Cardiac fibroblast (primary cell): ENCODE results near the gene CAMK2G.
"Not testable (repeated sequence)": the region's sequence is repeated elsewhere in the genome, so short reads cannot be mapped to it uniquely, and the experiment has no call there.

ENCODE experiments used
- DNase-seq, 2 donors: peaks; one replicate each; pipeline versions ENCODE4 v3.0.0 to v3.0.0-alpha.2; 2010; ENCODE audit warnings: low read depth in 2 of 2
- H3K4me3 ChIP-seq, 2 donors: replicated peaks in 1 of 2; 1 replicate in 1 of 2; 2 replicates in 1 of 2; pipeline ENCODE4 v1.5.1; 2011; ENCODE audit warnings: low read depth in 2 of 2, low read length in 2 of 2, mild to moderate bottlenecking in 2 of 2, moderate library complexity in 1 of 2
- TF ChIP-seq, protein P1 (sequence below): IDR thresholded peaks from one replicate; pipeline ENCODE4 v1.5.1; 2011; ENCODE audit warnings: low read depth, mild to moderate bottlenecking, low read length, inconsistent platforms

Gene CAMK2G

GRCh38 chr10:73901261-73901660, 26.9 kb upstream of the CAMK2G start:
- DNase-seq: no peak
- no peak overlapping the region for H3K4me3 ChIP-seq
- TF ChIP-seq, protein P1, sequence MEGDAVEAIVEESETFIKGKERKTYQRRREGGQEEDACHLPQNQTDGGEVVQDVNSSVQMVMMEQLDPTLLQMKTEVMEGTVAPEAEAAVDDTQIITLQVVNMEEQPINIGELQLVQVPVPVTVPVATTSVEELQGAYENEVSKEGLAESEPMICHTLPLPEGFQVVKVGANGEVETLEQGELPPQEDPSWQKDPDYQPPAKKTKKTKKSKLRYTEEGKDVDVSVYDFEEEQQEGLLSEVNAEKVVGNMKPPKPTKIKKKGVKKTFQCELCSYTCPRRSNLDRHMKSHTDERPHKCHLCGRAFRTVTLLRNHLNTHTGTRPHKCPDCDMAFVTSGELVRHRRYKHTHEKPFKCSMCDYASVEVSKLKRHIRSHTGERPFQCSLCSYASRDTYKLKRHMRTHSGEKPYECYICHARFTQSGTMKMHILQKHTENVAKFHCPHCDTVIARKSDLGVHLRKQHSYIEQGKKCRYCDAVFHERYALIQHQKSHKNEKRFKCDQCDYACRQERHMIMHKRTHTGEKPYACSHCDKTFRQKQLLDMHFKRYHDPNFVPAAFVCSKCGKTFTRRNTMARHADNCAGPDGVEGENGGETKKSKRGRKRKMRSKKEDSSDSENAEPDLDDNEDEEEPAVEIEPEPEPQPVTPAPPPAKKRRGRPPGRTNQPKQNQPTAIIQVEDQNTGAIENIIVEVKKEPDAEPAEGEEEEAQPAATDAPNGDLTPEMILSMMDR: no peak

- TF ChIP-seq, protein P1: no peak
- DNase-seq: no peak
- H3K4me3 ChIP-seq: no peak overlapping the region
Observed at GRCh38 chr10:73900064-73900463, 25.7 kb upstream of the CAMK2G start.

- TF ChIP-seq, protein P1: no peak
- DNase-seq: peak; percentile 59 to 93
- no peak overlapping the region for H3K4me3 ChIP-seq
Observed at GRCh38 chr10:73899423-73899822, 25.1 kb upstream of the CAMK2G start.

DNA sequence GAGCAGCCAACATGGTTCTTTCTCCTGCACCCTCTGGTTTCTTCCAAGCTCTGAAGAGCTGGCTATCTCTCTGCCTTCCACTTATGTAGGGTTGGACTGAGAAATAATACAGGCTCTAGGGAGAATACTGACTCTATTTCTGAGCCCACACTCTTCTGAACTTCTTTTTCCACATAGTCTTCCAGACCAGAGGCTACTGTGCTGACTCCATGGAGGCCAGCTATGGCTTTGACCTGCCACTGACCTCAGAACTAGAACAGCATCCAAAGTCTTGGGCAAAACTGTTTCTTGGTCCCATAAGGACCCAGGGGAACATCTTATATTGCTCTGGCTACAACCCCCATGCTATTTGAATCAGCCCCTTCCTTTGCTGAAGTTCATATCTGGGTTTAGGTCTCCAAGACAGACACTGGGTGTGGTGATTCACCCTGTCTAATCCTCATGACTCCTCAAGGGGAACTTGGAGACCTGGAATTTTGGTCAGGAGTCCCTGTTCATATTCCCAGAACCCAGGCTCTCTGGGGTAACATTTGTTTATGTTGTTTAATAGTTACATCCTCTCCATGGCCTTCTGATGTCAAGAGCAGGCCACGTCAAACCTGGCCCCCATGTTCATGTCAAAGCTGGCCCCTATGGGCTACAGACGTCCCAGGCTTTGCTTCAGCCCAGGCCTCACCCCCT, 24.5 kb upstream of the CAMK2G start:
- DNase-seq: no peak
- no peak overlapping the region for H3K4me3 ChIP-seq
- TF ChIP-seq, protein P1: no peak

- DNase-seq: no peak
- TF ChIP-seq, protein P1: no peak
- H3K4me3 ChIP-seq: no peak overlapping the region
Observed at GRCh38 chr10:73897693-73898092, 23.3 kb upstream of the CAMK2G start.

GRCh38 chr10:73895381-73895780, 21.0 kb upstream of the CAMK2G start:
- not testable (repeated sequence) for H3K4me3 ChIP-seq, DNase-seq

DNA sequence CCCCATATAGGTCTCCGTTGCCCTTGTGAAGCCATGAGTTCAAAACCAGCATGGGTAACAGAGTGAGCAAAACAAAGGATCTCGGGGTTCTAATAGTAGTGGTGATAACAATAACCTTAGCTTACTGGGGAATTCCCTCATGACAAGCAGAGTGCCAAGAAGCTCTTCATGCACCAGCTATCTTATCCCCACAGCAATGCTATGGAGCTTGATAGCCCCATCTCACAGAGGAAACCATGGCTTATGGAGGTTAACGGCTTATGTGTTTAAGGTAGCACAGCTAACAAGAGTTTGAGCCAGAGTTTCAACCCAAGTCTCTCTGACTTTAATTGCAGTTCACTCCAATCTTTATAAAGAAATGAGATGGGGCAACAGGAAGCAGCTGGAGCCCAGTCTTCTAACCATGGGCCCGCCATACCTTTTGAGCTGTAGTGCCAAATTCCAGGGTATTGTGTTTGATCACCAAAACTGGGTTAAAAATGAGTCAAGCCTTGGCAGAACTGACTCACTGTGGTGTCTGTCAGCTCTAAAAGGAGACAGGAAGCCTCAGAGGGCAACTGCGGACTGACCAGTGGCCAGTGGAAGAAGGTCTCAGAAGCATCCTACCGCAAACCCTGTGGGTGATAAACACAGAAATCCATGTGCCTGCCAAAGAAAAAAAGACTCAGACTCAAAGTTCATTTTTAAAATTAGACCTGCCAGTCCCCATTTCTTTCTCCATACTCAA, 20.1 kb upstream of the CAMK2G start:
- TF ChIP-seq, protein P1: no peak
- H3K4me3 ChIP-seq: no peak overlapping the region
- peak; percentile 85 to 95 for DNase-seq
